Smooth muscle cell (in vitro differentiated cells): ENCODE data around the gene HPSE2. TPM values are rescaled to one million over a fixed set of nuclear protein-coding genes. Genes with fewer than 3 reads are reported as not detected.
"Not testable (repeated sequence)": the region's sequence is repeated elsewhere in the genome, so short reads cannot be mapped to it uniquely, and the experiment has no call there.

Source experiments
- DNase-seq: peaks from one replicate; lab custom pipeline; 2025; ENCODE audit not compliant: unreplicated experiment; lab: John Stamatoyannopoulos, UW
- H2AFZ ChIP-seq: fragments of 200-600 bp; sonication (generic); 2 replicates; pipeline ENCODE4 v1.6.0; 2016; ENCODE audit warnings: antibody characterized with exemption, low read depth, mild to moderate bottlenecking
- H3F3A ChIP-seq: fragments of 200-600 bp; sonication (generic); 2 replicates; pipeline ENCODE4 v1.6.0; 2017; ENCODE audit warnings: antibody characterized with exemption, low read depth
- H3K27ac ChIP-seq: fragments of 200-600 bp; sonication (generic); 2 replicates; pipeline ENCODE4 v1.5.1; 2016; ENCODE audit warnings: low read depth, mild to moderate bottlenecking
- H3K27me3 ChIP-seq: fragments of 200-600 bp; sonication (generic); 2 replicates; pipeline ENCODE4 v1.6.1; 2016; ENCODE audit warnings: low read depth, mild to moderate bottlenecking
- H3K36me3 ChIP-seq: fragments of 200-600 bp; sonication (generic); 2 replicates; pipeline ENCODE4 v1.5.1; 2016; ENCODE audit warnings: low read depth
- H3K4me1 ChIP-seq: fragments of 200-600 bp; sonication (generic); 2 replicates; pipeline ENCODE4 v1.5.1; 2016; ENCODE audit warnings: low read depth
- H3K4me2 ChIP-seq: fragments of 200-600 bp; sonication (generic); 2 replicates; pipeline ENCODE4 v1.6.0; 2016; ENCODE audit warnings: mild to moderate bottlenecking
- H3K4me3 ChIP-seq: fragments of 200-600 bp; sonication (generic); 2 replicates; pipeline ENCODE4 v1.5.1; 2016; ENCODE audit warnings: mild to moderate bottlenecking
- H3K79me2 ChIP-seq: fragments of 200-600 bp; sonication (generic); 2 replicates; pipeline ENCODE4 v1.6.0; 2016; ENCODE audit warnings: low read depth, mild to moderate bottlenecking
- H3K9ac ChIP-seq: fragments of 200-600 bp; sonication (generic); 2 replicates; pipeline ENCODE4 v1.6.0; 2016; ENCODE audit warnings: low read depth
- H3K9me3 ChIP-seq: fragments of 200-600 bp; sonication (generic); replicated peaks from 2 replicates; pipeline ENCODE4 v1.5.1; 2016; ENCODE audit warnings: low read depth
- H4K20me1 ChIP-seq: fragments of 200-600 bp; sonication (generic); 2 replicates; pipeline ENCODE4 v1.6.0; 2016; ENCODE audit warnings: low read depth
- WGBS: methylation state at CpG from one replicate; pipeline ENCODE4 v1.1.7; 2016; ENCODE audit warnings: low lambda C conversion rate; 5-methylcytosine and 5-hydroxymethylcytosine counted together
- polyA plus RNA-seq: library from polyadenylated mRNA; unstranded; fragments of >200 nt; fragmentation: Nextera tagmentation; extraction: Ambion mirVana; gene quantifications from 2 replicates; pipeline ENCODE4 v1.2.1, GENCODE V29; 2016
- total RNA-seq: library from RNA; depleted of rRNA; stranded (reverse); fragments of >200 nt; gene quantifications from 2 replicates; pipeline ENCODE4 v1.2.3, GENCODE V29; 2014
- TF ChIP-seq, protein P1 (sequence below): fragments of 200-600 bp; sonication (generic); IDR thresholded peaks from 2 replicates; pipeline ENCODE4 v1.5.1; 2017; ENCODE audit warnings: borderline replicate concordance, mild to moderate bottlenecking, antibody characterized with exemption; ENCODE audit not compliant: insufficient read depth, poor library complexity, severe bottlenecking

Gene HPSE2
- total and polyA plus RNA-seq, 2 experiments from 2014 or later, result 0.13 TPM; not detected in 1

DNA sequence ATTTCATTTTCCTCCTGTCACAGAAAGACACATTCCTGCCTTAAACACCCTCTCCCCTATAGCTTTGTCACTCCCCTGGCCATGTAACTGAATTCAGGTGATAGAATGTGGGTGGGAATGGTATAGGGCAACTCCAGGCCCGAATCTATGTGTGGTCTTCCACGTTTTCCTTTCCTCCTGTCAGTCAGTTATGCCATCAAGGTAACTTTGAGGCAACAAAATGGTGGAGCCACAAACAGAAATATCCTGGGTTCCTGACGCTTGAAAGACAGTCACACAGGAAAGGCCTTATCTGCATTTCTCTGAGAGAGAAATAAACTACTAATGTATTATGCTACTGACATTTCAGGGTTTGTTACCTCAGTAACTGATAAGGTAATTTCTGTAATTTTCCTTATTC lies 326.8 kb downstream of the HPSE2 start:
- H4K20me1 ChIP-seq, result no peaks in the 10 kb centered on the region
- H3K27ac ChIP-seq, result no peak overlapping the region
- H3K36me3 ChIP-seq, result no peaks in the 10 kb centered on the region
- peaks cover 21% of the 10 kb centered on the region for H3F3A ChIP-seq
- H3K79me2 ChIP-seq, result no peaks in the 10 kb centered on the region
- H3K4me3 ChIP-seq, result no peak overlapping the region
- no peak overlapping the region for H3K4me2 ChIP-seq
- H3K27me3 ChIP-seq, result no peaks in the 10 kb centered on the region
- H3K9ac ChIP-seq, result no peak overlapping the region
- no peaks in the 10 kb centered on the region for H3K9me3 ChIP-seq
- TF ChIP-seq, protein P1, sequence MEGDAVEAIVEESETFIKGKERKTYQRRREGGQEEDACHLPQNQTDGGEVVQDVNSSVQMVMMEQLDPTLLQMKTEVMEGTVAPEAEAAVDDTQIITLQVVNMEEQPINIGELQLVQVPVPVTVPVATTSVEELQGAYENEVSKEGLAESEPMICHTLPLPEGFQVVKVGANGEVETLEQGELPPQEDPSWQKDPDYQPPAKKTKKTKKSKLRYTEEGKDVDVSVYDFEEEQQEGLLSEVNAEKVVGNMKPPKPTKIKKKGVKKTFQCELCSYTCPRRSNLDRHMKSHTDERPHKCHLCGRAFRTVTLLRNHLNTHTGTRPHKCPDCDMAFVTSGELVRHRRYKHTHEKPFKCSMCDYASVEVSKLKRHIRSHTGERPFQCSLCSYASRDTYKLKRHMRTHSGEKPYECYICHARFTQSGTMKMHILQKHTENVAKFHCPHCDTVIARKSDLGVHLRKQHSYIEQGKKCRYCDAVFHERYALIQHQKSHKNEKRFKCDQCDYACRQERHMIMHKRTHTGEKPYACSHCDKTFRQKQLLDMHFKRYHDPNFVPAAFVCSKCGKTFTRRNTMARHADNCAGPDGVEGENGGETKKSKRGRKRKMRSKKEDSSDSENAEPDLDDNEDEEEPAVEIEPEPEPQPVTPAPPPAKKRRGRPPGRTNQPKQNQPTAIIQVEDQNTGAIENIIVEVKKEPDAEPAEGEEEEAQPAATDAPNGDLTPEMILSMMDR, result no peak
- 91% methylated on average over 3 of the region's 3 CpGs for WGBS
- H3K4me1 ChIP-seq, result no peaks in the 10 kb centered on the region
- no peak overlapping the region for H2AFZ ChIP-seq
- DNase-seq, result no peak

DNA sequence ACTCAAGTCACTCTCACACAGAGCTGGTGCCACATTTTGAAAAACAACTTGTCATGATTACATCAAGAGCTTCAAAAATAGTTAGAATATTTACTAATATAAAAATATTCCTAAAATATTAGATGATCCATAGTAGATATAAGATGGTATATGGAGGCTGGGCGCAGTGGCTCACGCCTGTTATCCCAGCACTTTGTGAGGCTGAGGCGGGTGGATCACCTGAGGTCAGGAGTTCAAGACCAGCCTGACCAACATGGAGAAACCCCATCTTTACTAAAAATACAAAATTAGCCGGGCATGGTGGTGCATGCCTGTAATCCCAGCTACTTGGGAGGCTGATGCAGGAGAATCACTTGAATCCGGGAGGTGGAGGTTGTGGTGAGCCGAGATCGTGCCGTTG lies 327.4 kb downstream of the HPSE2 start:
- H3K9me3 ChIP-seq, H3K36me3 ChIP-seq, H4K20me1 ChIP-seq, DNase-seq, H2AFZ ChIP-seq, H3K79me2 ChIP-seq, H3K27ac ChIP-seq, H3K27me3 ChIP-seq, H3K4me1 ChIP-seq, H3K9ac ChIP-seq, H3K4me3 ChIP-seq, H3K4me2 ChIP-seq: not testable (repeated sequence)
- H3F3A ChIP-seq, result peaks cover 21% of the 10 kb centered on the region
- WGBS, result 95% methylated on average over 8 of the region's 8 CpGs

DNA sequence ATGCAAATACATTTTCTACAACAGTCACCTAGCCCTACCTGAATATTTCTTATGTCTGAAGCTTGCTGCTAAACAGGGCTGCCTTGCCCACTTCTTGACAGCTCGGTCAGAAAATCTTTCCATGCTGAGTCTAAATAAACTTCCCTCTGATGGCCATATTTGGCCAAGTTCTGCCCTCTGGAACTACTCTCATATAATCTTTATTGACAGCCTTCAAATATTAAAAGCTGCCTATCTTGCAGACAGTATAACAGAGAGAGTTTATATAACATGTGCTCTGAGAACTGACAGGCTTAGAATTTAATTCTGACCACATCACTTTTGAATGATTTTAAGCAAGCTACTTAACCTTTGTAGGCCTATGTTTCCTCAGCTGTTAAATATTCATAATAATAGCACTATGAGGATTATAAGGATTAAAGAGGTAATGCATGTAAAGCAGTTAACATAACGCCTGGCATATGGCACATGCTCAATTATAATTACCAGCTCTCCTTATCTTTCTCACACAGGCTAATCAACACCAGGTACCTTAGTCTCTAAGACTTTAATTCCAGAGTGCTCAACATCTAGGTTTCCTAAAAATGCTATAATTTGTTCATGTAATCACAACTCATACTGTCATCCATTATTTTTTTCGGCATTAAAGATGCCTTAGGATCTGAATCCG lies 334.1 kb downstream of the HPSE2 start:
- no peak overlapping the region for H3K9ac ChIP-seq
- no peak overlapping the region for H3K4me3 ChIP-seq
- DNase-seq, result no peak
- no peaks in the 10 kb centered on the region for H3K36me3 ChIP-seq
- no peak overlapping the region for H2AFZ ChIP-seq
- H3K4me1 ChIP-seq, result no peaks in the 10 kb centered on the region
- WGBS, result 74% methylated on average over 4 of the region's 4 CpGs
- H3K79me2 ChIP-seq, result no peaks in the 10 kb centered on the region
- no peak overlapping the region for H3K4me2 ChIP-seq
- no peaks in the 10 kb centered on the region for H3K27me3 ChIP-seq
- H3K27ac ChIP-seq, result no peak overlapping the region
- TF ChIP-seq, protein P1, result no peak
- H3F3A ChIP-seq, result no peaks in the 10 kb centered on the region
- no peaks in the 10 kb centered on the region for H4K20me1 ChIP-seq
- H3K9me3 ChIP-seq, result no peaks in the 10 kb centered on the region

DNA sequence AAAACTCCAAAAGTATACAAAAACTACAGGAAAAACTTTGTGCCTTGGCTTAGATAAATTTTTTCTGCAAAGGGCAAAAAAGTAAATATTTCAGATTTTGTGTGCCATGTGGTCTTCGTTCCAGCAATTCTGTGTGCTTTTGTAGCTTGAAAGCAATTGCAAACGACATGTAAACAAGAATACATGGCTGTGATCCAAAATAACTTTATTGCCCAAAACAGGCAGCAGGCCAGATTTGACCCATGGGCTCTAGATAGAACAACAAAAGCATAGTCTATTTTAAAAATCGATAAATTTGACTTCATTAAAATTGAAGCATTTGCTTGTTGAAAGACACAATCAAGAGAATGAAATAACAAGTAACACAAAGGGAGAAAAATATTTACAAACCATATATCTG lies 336.6 kb downstream of the HPSE2 start:
- H3K27me3 ChIP-seq, result no peaks in the 10 kb centered on the region
- no peak for DNase-seq
- no peak overlapping the region for H2AFZ ChIP-seq
- 66% methylated on average over 3 of the region's 3 CpGs for WGBS
- no peaks in the 10 kb centered on the region for H3K9me3 ChIP-seq
- no peaks in the 10 kb centered on the region for H3K79me2 ChIP-seq
- no peaks in the 10 kb centered on the region for H3K36me3 ChIP-seq
- no peak overlapping the region for H3K27ac ChIP-seq
- TF ChIP-seq, protein P1, result no peak
- H3K9ac ChIP-seq, result no peak overlapping the region
- no peaks in the 10 kb centered on the region for H3F3A ChIP-seq
- no peaks in the 10 kb centered on the region for H3K4me1 ChIP-seq
- H3K4me3 ChIP-seq, result no peak overlapping the region
- H3K4me2 ChIP-seq, result no peak overlapping the region
- no peaks in the 10 kb centered on the region for H4K20me1 ChIP-seq
